Suppressor macrophage (primary cell): ENCODE data around the gene LSM4.
"Not testable (repeated sequence)": the region's sequence is repeated elsewhere in the genome, so short reads cannot be mapped to it uniquely, and the experiment has no call there.

ENCODE experiments used
- DNase-seq, 4 experiments: peaks; one replicate each; pipeline ENCODE4 v3.0.0-alpha.2; 2020 to 2022

Gene LSM4

DNA sequence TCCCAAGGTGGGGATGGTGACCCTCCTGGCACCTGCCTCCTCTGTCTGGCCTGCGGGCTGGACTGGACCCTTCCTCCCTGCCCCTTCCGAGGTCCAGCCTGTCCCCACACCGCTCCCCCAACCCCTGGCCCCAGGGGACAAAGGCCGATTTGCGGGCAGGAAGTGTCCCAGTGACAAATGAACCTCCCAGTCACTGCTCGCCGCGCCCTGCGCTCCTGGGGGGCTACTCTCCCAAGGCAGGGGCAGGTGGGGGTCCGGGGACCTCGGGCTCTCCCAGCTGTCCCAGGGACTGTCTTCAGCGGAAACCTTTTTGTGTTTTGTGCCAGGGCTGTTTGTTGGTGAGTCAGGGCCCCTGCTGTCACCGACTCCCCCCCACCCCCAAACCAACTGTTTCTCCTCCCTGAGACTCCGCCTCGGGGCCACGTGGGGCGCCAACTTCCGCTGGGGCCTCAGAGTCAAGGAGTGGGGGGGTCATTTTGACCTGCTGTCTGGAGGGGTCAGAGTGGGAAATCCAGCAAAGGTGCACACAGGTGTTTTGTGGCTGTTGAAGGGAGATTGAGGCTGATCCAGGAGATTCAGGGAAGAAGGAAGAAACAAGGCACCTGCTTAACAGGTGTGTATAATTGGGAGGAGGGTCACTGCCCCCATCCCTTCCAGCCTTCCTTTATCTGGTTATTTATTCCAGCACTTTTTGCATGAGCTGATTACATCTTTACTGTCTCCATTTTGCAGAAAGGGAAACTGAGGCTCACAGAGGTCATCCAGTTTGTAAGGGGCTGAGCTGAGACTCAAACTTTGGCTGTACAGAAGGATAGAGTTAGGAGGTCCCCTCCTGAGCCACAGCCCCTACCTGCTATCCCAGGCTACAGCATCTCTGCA, 18.4 kb upstream of the LSM4 start:
- DNase-seq: peak; percentile 73 to 88 (median 78)

DNA sequence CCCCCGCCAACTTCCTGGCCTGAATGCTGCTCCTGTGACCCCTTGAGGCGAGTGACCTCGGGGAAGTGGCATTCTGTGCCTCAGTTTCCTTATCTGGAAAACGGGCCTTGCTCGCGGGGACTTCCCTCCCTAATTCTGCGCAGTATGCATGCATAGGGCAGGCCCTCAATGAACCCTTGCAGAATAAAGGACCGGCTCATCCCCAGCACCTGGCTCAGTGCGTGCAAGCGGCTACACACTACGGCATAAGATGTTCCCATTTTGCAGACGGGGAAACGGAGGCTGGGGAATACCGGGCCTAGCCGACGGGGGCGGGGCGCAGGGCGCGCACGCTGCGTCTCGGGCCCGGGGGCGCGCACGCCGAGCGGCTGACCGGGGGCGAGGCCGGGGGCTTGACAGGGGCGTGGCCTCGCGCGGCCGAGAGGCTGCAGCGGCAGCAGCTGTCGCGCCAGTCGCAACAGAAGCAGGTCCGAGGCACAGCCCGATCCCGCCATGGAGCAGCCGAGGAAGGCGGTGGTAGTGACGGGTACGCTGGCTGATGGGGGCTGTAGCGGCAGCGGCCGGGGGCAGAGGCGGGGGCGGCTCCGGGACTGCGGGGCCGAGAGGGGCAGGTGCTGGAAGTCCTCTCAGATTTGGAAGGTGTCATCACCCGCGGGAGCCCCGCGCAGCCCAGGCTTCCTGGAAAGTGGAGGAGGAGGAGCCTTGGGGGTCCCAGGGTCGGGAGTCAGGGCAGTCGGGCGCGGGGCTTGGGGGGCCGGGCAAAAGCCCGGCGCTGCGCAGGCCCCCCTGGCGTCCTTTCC, 17.5 kb upstream of the LSM4 start, which contains the start of gene PGPEP1:
Gene PGPEP1, plus strand, starts transcription at position 409 of the 800 bp plus-strand sequence. Its CDS starts 84 bp downstream, at position 493.
- peak; percentile 71 to 93 (median 86) for DNase-seq

- DNase-seq: peak in 3 of 4 experiments; percentile 36 to 38 (median 37)
Measured at GRCh38 chr19:18339723-18340122, 16.8 kb upstream of the LSM4 start.

DNA sequence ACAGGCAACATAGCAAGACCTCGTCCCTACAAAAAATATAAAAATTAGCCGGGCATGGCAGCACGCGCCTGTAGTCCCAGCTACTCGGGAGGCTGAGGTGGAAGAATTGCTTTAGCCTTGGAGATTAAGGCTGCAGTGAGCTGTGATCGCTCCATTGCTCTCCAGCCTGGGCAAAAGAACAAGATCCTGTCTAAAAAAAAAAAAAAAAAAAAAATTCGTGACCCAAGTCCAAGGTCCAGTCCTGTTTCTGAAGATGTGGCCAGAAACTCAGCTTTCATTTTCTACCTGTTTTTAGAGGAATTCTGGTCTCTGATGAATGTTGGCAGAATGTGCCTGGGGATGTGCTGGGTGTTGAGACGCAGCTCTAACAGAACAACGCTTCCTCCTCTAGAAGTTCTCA, 15.7 kb upstream of the LSM4 start:
- DNase-seq: peak in 2 of 4 experiments; percentile 20 to 36

- no peak for DNase-seq
Measured at GRCh38 chr19:18336121-18336520, 13.2 kb upstream of the LSM4 start.

DNA sequence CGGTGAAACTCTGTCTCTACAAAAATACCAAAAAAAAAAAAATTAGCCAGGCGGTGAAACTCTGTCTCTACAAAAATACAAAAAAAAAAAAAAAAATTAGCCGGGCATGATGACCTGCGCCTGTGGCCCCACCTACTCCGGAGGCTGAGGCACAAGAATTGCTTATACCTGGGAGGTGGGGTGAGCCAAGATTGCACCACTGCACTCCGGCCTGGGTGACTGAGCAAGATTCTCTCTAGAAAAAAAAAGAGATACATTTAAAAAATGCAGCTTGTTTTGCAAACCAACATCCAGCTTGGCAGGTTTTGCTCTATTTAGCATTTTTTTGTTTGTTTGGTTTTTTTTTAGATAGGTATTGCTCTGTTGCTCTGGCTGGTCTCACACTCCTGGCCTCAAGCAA, 10.8 kb upstream of the LSM4 start:
- DNase-seq: no peak

- DNase-seq: no peak
Measured at GRCh38 chr19:18332917-18333530, 10.1 kb upstream of the LSM4 start.

- no peak for DNase-seq
Measured at GRCh38 chr19:18330868-18331267, 8.0 kb upstream of the LSM4 start.

DNA sequence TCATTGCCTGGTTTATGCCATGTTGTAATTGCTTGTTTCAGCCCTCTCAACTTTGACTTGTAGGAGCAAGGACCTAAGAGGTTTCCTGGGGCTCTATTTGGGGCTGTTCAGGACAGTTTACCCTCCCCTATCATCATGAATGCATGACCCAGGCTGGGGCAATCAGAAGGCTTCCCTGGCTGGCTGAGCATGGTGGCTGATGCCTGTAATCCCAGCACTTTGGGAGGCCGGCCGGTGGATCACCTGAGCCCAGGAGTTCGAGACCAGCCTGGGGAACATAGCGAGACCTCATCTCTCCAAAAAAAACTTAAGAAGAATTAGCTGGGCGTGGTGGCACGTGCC, 6.1 kb upstream of the LSM4 start:
- DNase-seq: no peak

DNA sequence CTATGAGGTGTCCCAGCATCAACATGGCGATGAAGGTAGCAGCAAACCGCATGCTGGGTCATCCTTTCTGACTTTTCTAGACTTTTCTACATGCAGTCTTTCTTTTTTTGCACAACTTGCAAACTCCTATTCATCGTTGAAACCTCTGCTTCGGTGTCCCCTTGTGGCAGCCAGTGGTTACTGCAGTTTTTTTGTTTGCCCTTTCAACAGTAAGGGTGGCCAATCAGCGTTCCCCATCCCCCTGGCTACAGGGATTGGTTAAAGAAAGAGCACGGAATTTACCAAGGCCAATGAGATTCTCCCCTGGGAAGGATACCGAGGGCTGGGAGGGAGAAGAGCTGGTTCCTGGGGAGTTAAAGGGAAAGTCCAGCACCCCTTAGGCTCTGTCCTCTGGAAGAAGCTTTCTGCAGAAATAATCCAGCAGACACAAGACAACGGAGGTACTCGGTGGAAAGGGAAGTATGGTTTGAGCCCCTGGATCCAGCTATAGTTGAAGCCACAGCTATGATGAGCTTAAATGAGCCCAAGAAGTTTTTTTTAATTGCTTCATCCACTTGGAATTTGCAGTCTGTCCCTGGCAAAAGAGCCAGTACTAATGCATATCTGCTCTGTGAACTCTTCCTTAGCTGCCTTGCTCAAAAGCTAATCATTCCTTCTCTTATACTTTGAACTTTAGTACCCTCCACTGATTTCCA, 5.6 kb upstream of the LSM4 start:
- DNase-seq: peak; percentile 95 to 98 (median 96)

DNA sequence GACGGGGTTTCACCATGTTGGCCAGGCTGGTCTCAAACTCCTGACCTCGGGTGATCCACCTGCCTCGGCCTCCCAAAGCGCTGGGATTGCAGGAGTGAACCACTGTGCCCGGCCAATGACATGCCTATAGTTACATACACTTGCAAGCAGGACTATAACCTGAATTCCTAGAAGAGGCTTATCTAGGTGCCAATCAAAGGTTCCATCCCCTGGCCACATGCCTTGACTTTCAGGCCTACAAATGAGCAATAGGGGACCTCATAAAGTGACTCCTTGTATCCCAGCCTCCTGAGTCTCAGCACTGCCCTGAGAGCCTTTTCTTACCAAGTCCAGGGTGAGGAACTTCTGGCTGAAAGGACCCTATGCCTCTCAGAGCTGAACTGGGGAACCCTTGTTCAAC, 3.9 kb upstream of the LSM4 start:
- no peak for DNase-seq

GRCh38 chr19:18324373-18324731, 1.5 kb upstream of the LSM4 start:
- not testable (repeated sequence) for DNase-seq

- peak; percentile 63 to 79 (median 76) for DNase-seq
Measured at GRCh38 chr19:18322318-18322758, 538 bp downstream of the LSM4 start.

GRCh38 chr19:18321734-18322102, 1.2 kb downstream of the LSM4 start:
- peak in 3 of 4 experiments; percentile 30 to 52 (median 41) for DNase-seq

DNA sequence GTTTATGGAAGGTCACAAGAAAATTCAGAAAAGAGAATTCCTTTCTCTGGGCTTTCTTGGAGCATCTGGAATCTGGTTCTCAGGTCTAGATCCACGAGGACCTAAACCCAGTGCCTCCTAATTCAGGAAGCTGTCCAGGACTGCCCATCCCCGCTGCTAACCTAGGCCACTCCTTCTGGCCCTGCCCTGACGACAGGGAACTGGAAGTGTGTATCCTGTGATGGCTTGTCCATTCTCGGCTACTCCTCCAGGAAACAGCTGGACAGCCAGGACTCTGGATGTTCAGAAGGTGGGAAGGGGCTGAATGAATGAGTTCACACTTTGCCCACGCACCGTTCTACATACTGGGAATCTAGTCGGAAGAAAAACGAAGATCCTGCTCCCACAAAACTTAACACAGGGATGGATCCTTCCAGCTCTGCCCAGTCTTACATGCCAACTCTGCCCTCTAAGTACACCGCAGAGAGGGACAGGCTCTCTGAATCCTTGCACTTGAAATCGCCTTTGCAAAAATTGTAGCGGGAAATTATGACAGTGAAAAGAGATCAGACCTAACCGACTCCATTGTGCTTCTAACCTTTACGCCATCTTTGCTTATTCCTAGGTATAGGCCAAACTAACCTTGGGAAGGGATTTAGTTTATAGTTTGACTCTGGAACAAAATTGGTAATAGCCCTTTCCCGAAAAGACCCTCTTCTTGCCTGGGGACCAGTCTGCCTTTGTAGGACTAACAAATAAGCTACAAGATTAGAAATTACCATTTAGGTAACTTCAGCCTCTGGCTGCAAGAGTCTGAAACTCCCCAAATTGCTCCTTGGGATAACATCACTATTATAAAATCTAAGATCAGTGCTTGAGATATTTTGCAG, 1.8 kb downstream of the LSM4 start:
- DNase-seq: peak; percentile 57 to 81 (median 72)

DNA sequence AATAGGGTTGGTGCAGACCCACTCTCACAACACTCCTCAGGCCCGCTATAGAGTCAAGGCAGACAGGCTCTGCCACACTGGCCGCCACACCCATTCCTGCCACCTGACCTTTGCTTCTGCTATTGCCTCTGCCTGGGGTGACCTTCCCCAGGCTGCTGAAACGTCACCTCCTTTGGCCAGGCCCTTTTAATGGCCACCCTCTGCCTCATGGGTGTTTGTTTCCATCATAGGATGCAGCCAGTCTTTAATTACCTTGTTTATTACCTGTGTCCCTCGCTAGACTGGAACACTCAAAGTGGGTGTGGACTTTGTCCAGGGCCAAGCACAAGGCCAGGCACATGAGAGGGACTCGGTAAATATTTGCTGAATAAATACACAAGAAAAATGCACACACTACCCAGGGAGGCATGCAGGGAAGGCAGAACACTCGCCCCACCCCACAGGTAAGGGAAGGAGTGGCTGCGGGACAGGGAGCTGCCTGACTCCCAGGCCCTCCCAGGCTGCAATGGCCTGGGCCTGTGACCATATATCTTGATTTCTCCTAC, 3.2 kb downstream of the LSM4 start:
- peak; percentile 51 to 76 (median 64) for DNase-seq

GRCh38 chr19:18317961-18318800, 4.7 kb downstream of the LSM4 start:
- peak; percentile 39 to 71 (median 53) for DNase-seq

GRCh38 chr19:18313398-18313797, 9.5 kb downstream of the LSM4 start:
- DNase-seq: no peak

DNA sequence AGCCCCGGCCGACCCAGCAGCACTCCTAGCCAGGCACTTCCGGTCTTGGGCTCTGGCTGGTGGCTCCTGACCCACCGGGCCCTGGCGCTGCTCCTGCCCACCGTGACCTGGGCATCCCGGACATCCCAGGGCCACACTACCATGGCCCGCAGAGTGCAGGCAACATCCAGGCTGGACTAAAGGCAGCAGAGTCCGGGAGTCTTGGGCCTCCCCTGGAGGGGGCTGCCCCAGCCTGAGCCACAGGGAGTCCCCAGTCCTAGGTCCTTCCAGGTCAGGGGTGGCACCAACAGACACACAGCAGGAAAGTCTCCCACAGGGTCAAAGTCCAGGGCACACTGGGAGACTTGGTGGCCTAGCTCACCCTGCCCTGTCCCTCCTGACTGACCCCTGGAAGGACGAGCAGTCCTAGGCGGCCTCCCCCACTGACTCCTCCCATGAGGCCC, 10.8 kb downstream of the LSM4 start:
- no peak for DNase-seq

GRCh38 chr19:18311502-18312091, 11.3 kb downstream of the LSM4 start:
- DNase-seq: no peak
